ENCODE data around the gene CACNA2D2.

DNA sequence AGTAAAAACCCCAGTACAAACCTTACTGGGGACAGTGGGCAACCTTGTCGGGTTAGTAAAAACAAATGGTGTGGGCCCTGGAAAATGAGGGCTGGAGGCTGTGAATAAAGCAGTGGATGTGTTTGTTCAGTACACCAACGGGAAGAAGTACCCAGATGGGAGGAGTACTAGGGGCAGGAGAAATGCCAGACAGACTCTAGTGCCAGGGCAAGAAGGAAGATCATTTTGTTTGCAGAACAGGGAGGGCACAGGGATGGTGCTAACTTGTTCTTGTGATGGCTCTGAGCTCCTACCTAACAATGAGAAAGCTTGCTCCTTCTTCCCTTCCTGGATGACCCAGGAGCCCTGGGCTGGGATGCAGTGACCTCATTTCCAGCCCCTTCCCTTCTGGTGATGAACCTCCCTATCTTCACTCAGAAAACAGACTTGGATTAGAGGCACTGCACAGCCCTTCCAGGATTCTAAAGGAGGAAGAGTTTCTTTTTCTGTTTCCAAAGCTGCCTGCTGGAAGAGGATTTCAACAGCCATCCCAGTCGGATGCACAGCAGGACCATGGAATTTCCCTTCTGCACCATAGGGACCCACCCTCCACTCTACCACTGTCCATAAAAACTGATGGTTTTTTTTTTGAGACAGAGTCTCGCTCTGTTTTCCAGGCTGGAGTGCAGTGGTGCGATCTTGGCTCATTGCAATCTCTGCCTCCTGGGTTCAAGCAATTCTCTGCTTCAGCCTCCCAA is 168.9 kb downstream of the CACNA2D2 start:
- TF ChIP-seq, protein P1, sequence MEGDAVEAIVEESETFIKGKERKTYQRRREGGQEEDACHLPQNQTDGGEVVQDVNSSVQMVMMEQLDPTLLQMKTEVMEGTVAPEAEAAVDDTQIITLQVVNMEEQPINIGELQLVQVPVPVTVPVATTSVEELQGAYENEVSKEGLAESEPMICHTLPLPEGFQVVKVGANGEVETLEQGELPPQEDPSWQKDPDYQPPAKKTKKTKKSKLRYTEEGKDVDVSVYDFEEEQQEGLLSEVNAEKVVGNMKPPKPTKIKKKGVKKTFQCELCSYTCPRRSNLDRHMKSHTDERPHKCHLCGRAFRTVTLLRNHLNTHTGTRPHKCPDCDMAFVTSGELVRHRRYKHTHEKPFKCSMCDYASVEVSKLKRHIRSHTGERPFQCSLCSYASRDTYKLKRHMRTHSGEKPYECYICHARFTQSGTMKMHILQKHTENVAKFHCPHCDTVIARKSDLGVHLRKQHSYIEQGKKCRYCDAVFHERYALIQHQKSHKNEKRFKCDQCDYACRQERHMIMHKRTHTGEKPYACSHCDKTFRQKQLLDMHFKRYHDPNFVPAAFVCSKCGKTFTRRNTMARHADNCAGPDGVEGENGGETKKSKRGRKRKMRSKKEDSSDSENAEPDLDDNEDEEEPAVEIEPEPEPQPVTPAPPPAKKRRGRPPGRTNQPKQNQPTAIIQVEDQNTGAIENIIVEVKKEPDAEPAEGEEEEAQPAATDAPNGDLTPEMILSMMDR (IDR thresholded peaks at IDR 0.05) = no peak
- no peak for TF ChIP-seq POLR2A (IDR thresholded peaks at IDR 0.05)

Measured in body of pancreas (tissue), 4 donors.